Measurements from ENCODE around the gene CLIC4.
"Not testable (repeated sequence)": the region's sequence is repeated elsewhere in the genome, so short reads cannot be mapped to it uniquely, and the experiment has no call there.

Gene CLIC4

DNA sequence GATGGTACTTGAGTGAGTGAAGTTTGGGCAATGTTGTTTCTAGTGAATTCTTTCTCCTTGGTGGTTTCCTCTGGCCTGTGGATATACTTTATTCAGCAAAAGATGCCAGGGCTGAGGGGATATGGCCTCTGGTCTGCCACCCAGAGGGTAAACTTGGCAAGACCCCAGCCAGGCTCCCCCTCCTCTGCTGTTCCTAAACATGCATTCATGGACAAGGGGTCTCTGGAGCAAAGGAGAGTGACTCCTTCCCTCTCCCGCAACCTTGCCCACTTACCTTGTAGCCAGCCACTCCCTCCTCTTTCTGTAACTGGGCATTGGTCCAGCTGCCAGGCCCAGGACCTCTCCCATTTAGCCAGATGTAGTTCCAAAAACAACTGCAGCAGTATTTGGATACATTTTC, 141.0 kb downstream of the CLIC4 start:
- DNase-seq, result no peak

DNA sequence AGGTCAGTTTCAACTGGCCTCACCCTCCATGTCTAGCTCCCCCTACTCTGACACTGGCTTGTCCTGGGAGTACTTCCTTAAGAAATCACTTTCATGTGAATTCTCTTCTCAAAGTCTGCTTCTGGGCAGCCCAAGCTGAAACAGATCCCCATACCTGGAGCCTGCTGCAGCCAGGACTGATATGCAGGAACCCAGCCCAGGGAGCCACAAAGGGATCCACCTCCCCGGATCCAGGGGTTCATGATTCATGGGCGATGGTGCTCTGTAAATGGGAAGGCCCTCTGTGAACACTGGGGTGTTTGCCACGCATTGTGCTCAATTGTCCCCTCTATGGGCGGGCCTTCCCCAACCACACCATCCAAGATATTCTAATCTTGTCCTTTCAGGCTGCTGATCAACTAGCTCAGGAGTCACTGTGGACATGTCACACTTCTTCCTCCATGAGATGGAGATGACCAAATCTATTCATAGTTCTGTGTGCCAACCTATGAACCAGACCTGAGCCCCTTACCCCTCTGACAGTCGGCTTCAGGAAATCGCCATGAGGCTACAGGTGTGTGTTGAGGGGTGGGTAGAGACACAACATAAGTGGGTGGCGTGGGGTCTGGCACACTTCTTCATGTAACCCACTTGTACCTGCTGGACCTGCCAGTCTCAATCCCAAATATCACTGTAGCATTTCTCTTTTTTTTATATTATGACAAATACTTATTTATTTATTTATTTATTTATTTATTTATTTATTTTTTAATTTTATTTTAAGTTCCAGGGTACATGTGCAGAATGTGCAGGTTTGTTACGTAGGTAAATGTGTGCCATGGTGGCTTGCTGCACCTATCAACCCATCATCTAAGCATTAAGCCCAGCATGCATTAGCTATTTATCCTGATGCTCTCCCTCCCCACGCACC, 143.1 kb downstream of the CLIC4 start:
- DNase-seq, result no peak

DNA sequence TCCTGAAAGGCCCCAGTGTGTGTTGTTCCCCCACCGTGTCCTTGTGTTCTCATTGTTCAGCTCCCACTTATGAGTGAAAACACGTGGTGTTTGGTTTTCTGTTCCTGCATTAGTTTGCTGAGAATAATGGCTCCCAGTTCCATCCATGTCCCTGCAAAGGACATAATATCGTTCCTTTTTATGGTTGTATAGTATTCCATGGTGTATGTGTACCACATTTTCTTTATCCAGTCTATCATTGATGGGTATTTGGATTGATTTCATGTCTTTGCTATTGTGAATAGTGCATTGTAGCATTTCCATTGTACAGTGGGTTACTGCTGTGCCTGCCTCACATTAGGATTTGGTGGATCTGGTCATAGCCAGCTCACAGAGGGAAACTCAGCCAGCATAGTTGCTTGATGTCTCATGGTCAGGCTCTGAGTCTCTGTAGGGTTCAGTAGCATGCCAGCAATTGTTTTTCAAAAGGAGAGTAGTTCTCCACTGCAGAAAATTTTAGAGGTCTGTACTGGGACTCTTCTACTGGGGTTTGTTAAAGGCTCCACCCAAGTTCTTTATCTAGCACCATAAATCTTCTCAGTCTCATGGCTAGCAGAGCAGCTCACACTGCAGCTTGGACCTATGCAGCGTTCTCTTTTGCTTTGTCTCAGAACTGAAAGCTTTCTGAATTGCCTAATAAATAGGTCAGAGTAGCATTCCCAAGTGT, 143.9 kb downstream of the CLIC4 start:
- DNase-seq, result no peak

DNA sequence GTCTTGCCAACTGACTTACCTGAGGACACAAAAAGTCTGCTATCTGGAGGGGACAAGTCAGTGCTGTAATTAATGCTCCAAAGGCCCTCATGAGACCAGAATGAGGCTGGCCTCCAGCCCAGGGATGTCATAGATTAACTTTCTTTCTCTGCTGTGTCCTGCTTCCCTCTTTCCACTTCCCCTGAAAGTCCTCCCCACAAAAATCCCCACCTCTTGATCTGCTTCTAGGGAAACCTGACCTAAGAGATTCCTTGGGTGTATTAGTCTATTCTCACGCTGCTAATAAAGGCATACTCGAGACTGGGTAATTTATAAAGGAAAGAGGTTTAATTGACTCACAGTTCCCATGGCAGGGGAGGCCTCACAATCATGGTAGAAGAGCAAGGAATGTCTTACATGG, 145.6 kb downstream of the CLIC4 start:
- no peak for DNase-seq

DNA sequence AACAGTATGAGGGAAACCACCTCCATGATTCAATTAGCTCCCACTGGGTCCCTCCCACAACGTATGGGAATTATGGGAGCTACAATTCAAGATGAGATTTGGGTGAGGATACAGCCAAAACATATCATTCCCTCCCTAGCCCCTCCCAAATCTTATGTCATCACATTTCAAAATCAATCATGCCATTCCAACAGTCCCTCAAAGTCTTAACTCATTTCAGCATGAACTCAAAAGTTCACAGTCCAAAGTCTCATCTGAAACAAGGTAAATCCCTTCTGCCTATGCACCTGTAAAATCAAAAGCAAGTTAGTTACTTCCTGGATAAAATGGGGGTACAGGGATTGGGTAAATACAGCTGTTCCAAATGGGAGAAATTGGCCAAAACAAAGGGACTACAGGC, 146.1 kb downstream of the CLIC4 start:
- not testable (repeated sequence) for DNase-seq

DNA sequence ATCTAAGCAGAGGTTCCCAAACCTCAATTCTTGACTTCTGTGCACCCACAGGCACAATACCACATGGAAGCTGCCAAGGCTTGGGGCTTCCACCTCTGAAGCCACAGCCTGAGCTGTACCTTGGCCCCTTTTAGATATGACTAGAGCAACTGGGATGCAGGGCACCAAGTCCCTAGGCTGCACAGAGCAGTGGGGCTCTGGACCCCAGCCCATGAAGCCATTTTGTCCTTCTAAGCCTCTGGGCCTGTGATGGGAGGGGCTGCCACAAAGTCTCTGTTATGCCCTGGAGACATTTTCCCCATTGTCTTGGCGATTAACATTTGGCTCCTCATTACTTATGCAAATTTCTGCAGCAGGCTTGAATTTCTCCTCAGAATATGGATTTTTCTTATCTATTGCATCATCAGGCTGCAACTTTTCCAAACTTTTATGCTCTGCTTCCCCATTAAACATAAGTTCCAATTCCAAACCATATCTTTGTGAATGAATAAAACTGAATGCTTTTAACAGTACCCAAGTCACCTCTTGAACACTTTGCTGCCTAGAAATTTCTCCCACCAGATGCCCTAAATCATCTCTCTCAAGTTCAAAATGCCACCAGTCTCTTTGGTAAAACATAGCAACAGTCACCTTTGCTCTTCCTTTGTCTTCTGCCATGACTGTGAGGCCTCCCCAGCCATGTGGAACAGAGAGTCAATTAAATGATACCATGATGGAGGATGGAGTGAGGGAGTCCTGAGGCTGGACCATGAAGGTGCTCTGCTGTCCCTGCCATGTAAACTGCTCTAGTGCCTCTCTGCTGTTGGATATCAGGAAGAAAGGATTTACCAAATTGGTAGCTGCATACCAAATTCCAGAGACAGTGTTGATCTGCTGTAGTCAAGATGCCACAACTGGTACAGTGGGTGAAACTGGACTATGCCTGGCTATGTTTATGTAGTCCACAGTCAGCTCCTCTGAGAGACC, 147.2 kb downstream of the CLIC4 start:
- DNase-seq, result no peak

DNA sequence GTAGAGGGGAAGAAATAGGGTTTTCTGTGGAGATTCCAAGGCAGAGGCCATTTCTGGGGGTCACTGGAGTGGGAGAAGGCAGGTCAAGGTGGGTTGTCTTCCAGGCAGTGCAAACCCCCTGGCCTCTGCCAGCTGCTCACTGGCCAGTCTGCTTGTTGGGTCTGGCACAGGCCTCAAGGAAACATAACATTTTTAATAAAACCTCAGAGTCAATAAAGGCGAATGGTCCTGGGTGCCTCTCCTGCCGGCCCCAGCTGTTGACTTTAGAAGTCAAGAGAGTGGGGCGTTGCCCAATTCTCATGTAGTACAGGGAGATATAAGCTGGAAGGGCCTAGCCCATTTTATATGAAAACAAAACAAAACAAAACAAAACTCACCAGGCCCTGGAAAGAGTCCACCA, 148.2 kb downstream of the CLIC4 start:
- no peak for DNase-seq

All from activated CD4-positive, CD25-positive, alpha-beta regulatory T cell (primary cell).